Coronary artery (tissue), 2 donors: ENCODE measurements around the gene PCSK5.

Experiments
- DNase-seq: peaks from one replicate; pipeline ENCODE4 v3.0.0-alpha.2; 2017; ENCODE audit warnings: low spot score
- H3K27ac ChIP-seq, 2 donors: fragments of 200-600 bp; sonication (generic); one replicate each; pipeline ENCODE4 v1.5.1; 2016 to 2019
- H3K4me3 ChIP-seq: fragments of 200-600 bp; sonication (generic); 2 replicates; pipeline ENCODE4 v1.5.1; 2016; ENCODE audit warnings: mild to moderate bottlenecking, moderate library complexity
- CTCF ChIP-seq: fragments of 200-600 bp; sonication (generic); IDR thresholded peaks from one replicate; pipeline ENCODE4 v1.5.1; 2019; ENCODE audit warnings: antibody characterized with exemption

The PCSK5 gene

GRCh38 chr9:75907329-75907728 is 16.9 kb downstream of the PCSK5 start:
- DNase-seq = no peak
- peak overlapping the region; percentile 15 for H3K4me3 ChIP-seq
- no peak for TF ChIP-seq CTCF
- peak overlapping the region; percentile 5 to 72 for H3K27ac ChIP-seq

GRCh38 chr9:75907923-75908322 is 17.4 kb downstream of the PCSK5 start:
- no peak overlapping the region for H3K4me3 ChIP-seq
- TF ChIP-seq CTCF = no peak
- peak overlapping the region; percentile 5 to 72 for H3K27ac ChIP-seq
- DNase-seq = no peak

- no peak overlapping the region for H3K27ac ChIP-seq
- no peak overlapping the region for H3K4me3 ChIP-seq
- no peak for TF ChIP-seq CTCF
- DNase-seq = no peak
Measured at GRCh38 chr9:75909776-75910175, 19.3 kb downstream of the PCSK5 start.

- TF ChIP-seq CTCF = no peak
- H3K4me3 ChIP-seq = no peak overlapping the region
- no peak overlapping the region for H3K27ac ChIP-seq
- no peak for DNase-seq
Measured at GRCh38 chr9:75910731-75911130, 20.3 kb downstream of the PCSK5 start.

- DNase-seq = no peak
- TF ChIP-seq CTCF = no peak
- Histone ChIP-seq H3K27ac (no peak overlapping the region), H3K4me3 (no peak overlapping the region)
Measured at GRCh38 chr9:75911390-75911789, 20.9 kb downstream of the PCSK5 start.

- DNase-seq = no peak
- no peak overlapping the region for H3K4me3 ChIP-seq
- no peak for TF ChIP-seq CTCF
- H3K27ac ChIP-seq = no peak overlapping the region
Measured at GRCh38 chr9:75912951-75913350, 22.5 kb downstream of the PCSK5 start.

- Histone ChIP-seq H3K27ac (no peak overlapping the region), H3K4me3 (no peak overlapping the region)
- no peak for TF ChIP-seq CTCF
- no peak for DNase-seq
Measured at GRCh38 chr9:75914002-75914401, 23.5 kb downstream of the PCSK5 start.
